Measurements from ENCODE around the gene ELP4. TPM values are rescaled to one million over a fixed set of nuclear protein-coding genes. Genes with fewer than 3 reads are reported as not detected.

Gene ELP4
- total and polyA plus RNA-seq, 9 of the 15 experiments (the other 6 are each of a cell fraction or from before 2014, with no cell fraction given): 24.1 to 60.3 (median 38.7) TPM

DNA sequence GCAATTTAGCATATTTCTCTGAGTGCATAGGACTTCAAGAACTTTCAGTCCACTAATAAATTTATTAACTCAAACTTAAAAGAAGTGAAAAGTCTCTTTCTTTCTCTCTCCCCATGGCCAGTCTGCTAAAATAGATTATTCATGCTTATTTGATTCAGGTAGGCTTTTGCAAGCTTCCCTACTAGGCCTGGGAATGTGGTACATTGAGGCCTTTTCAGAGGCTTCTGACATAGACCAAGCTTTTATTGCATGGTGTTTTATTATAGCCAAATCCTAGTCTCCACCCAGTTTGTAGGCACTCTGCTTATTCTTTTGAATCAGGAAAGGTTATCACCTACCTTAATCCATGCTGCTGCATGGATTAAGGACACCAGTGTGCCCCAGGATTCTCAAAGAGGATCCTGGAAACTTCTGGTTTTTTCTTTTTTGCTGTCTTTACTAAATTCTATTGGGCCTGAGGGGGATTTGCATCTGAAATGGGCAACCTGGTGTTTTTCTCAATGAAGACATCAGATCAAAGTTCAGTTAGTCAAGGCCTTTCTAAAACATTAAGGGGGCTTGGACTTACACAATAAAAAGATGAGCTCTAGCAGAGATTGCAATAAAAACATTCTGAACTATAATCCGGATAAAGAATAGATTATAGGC, 92.2 kb downstream of the ELP4 start:
- H3K27ac ChIP-seq (ENCODE audit: extremely low read depth, low read depth, low read length): no peak overlapping the region
- H2AFZ ChIP-seq (ENCODE audit: low read depth, low read length): no peak overlapping the region
- H3K36me3 ChIP-seq (ENCODE audit: control insufficient read depth, insufficient read depth, low read length): no peaks in the 10 kb centered on the region
- TF ChIP-seq TEAD1 (CRISPR knock-in tag; IDR thresholded peaks at IDR 0.05) (no peak), LEF1 (IDR thresholded peaks at IDR 0.05) (no peak), NCOA2 (IDR thresholded peaks at IDR 0.05; ENCODE audit: partially characterized antibody in 2 of 2) (no peak), KDM5B (IDR thresholded peaks at IDR 0.05; ENCODE audit: insufficient replicate concordance, low read depth, low read length) (no peak), FOXP1 (CRISPR knock-in tag; IDR thresholded peaks at IDR 0.05) (no peak), ATF7 (IDR thresholded peaks at IDR 0.05) (no peak)
- TF ChIP-seq, protein P1, sequence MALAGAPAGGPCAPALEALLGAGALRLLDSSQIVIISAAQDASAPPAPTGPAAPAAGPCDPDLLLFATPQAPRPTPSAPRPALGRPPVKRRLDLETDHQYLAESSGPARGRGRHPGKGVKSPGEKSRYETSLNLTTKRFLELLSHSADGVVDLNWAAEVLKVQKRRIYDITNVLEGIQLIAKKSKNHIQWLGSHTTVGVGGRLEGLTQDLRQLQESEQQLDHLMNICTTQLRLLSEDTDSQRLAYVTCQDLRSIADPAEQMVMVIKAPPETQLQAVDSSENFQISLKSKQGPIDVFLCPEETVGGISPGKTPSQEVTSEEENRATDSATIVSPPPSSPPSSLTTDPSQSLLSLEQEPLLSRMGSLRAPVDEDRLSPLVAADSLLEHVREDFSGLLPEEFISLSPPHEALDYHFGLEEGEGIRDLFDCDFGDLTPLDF (CRISPR knock-in tag; IDR thresholded peaks at IDR 0.05): no peak
- TF ChIP-seq, protein P2, sequence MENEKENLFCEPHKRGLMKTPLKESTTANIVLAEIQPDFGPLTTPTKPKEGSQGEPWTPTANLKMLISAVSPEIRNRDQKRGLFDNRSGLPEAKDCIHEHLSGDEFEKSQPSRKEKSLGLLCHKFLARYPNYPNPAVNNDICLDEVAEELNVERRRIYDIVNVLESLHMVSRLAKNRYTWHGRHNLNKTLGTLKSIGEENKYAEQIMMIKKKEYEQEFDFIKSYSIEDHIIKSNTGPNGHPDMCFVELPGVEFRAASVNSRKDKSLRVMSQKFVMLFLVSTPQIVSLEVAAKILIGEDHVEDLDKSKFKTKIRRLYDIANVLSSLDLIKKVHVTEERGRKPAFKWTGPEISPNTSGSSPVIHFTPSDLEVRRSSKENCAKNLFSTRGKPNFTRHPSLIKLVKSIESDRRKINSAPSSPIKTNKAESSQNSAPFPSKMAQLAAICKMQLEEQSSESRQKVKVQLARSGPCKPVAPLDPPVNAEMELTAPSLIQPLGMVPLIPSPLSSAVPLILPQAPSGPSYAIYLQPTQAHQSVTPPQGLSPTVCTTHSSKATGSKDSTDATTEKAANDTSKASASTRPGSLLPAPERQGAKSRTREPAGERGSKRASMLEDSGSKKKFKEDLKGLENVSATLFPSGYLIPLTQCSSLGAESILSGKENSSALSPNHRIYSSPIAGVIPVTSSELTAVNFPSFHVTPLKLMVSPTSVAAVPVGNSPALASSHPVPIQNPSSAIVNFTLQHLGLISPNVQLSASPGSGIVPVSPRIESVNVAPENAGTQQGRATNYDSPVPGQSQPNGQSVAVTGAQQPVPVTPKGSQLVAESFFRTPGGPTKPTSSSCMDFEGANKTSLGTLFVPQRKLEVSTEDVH (IDR thresholded peaks at IDR 0.05; ENCODE audit: low read depth, partially characterized antibody): no peak
- TF ChIP-seq, protein P3, sequence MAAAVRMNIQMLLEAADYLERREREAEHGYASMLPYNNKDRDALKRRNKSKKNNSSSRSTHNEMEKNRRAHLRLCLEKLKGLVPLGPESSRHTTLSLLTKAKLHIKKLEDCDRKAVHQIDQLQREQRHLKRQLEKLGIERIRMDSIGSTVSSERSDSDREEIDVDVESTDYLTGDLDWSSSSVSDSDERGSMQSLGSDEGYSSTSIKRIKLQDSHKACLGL (CRISPR knock-in tag; IDR thresholded peaks at IDR 0.05; ENCODE audit: borderline replicate concordance, poor library complexity, severe bottlenecking): no peak
- CTCF ChIA-PET (ENCODE audit: low intra/inter-chr PET ratio): no interaction called here
- intact Hi-C loops (cut with micrococcal nuclease): no loop called here
- no peaks in the 10 kb centered on the region for H4K20me1 ChIP-seq (replicated peaks; ENCODE audit: control insufficient read depth, insufficient read depth, low read length)
- DNase-seq (ENCODE audit: extremely low read depth in 1 of 4, low spot score in 3 of 4) (no peak), ATAC-seq (no peak), FAIRE-seq (no peak)
- BruUV-seq (replicated peaks): no TSS peak
- no peak overlapping the region for H3K4me3 ChIP-seq
- H3K79me2 ChIP-seq (ENCODE audit: control insufficient read depth, insufficient read depth, low read length): no peaks in the 10 kb centered on the region
- in situ Hi-C loops (cut with MboI): no loop called here
- no peaks in the 10 kb centered on the region for H3K9me1 ChIP-seq (ENCODE audit: control insufficient read depth, insufficient read depth, low read length)
- 81% methylated on average over 1 of the region's 1 CpG for WGBS (ENCODE audit: insufficient coverage, low coverage, missing lambda C conversion rate)
- no peak overlapping the region for H3K4me2 ChIP-seq (ENCODE audit: insufficient read depth, low read length)
- POLR2A ChIA-PET: no interaction called here
- H3K4me1 ChIP-seq (replicated peaks in 1 of 2; ENCODE audit: control insufficient read depth in 2 of 2, insufficient read depth in 2 of 2, low read length in 2 of 2): no peaks in the 10 kb centered on the region
- H3K9ac ChIP-seq (ENCODE audit: insufficient read depth in 1 of 2, low read depth in 2 of 2, low read length in 2 of 2): no peak overlapping the region
- no peaks in the 10 kb centered on the region for H3K9me3 ChIP-seq (replicated peaks; ENCODE audit: control insufficient read depth, insufficient read depth, low read depth, low read length)
- H3K27me3 ChIP-seq (ENCODE audit: control insufficient read depth in 2 of 2, insufficient read depth in 2 of 2, low read length in 2 of 2): no peaks in the 10 kb centered on the region

Measured in K562 (cell line).